ENCODE measurements around the gene GLDN.

Gene GLDN

GRCh38 chr15:51401051-51401780, 59.8 kb downstream of the GLDN start:
- TF ChIP-seq CTCF (conservative IDR thresholded peaks at IDR 0.05; ENCODE audit: low read depth), result no peak
- DNase-seq (ENCODE audit: low spot score), result no peak
- POLR2A ChIA-PET (ENCODE audit: low non-redundant PET), result no interaction called here
- CTCF ChIA-PET, result no interaction called here
- no peak overlapping the region for H3K27ac ChIP-seq

GRCh38 chr15:51401872-51402517, 60.5 kb downstream of the GLDN start:
- CTCF ChIA-PET, result interaction anchor here (0.9 kb wide), 1 partner anchor 251 kb away, joined by 3 read pairs; no protein-coding TSS in a partner anchor
- DNase-seq (ENCODE audit: low spot score), result peak; percentile 45
- POLR2A ChIA-PET (ENCODE audit: low non-redundant PET), result no interaction called here

GRCh38 chr15:51403072-51403878, 61.8 kb downstream of the GLDN start:
- POLR2A ChIA-PET (ENCODE audit: low non-redundant PET), result no interaction called here
- DNase-seq (ENCODE audit: low spot score), result no peak
- peak; percentile 52 for TF ChIP-seq CTCF (conservative IDR thresholded peaks at IDR 0.05; ENCODE audit: low read depth)
- no peak overlapping the region for H3K27ac ChIP-seq
- CTCF ChIA-PET, result interaction anchor here (0.6 to 0.8 kb wide), 4 partner anchors 14 to 739 kb away, joined by 3 to 4 read pairs (median 4); no protein-coding TSS in a partner anchor

More at GRCh38 chr15:51401872-51402517, 60.5 kb downstream of the GLDN start:
- peak; percentile 61 for TF ChIP-seq CTCF (conservative IDR thresholded peaks at IDR 0.05; ENCODE audit: low read depth)
- H3K27ac ChIP-seq, result no peak overlapping the region

GRCh38 chr15:51403946-51404695, 62.7 kb downstream of the GLDN start:
- no peak for TF ChIP-seq CTCF (conservative IDR thresholded peaks at IDR 0.05; ENCODE audit: low read depth)
- no peak for DNase-seq (ENCODE audit: low spot score)
- ChIA-PET POLR2A (ENCODE audit: low non-redundant PET) (no interaction called here), CTCF (interaction anchor here (0.6 to 0.8 kb wide), 3 partner anchors 15 to 32 kb away, joined by 3 to 4 read pairs (median 3); no protein-coding TSS in a partner anchor)
- no peak overlapping the region for H3K27ac ChIP-seq

- no peak for TF ChIP-seq CTCF (conservative IDR thresholded peaks at IDR 0.05; ENCODE audit: low read depth)
- DNase-seq (ENCODE audit: low spot score), result no peak
- H3K27ac ChIP-seq, result no peak overlapping the region
- CTCF ChIA-PET, result interaction anchor here (0.6 to 1.0 kb wide), 2 partner anchors 243 to 702 kb away, joined by 3 to 5 read pairs; no protein-coding TSS in a partner anchor
- POLR2A ChIA-PET (ENCODE audit: low non-redundant PET), result no interaction called here
These were observed 64.5 kb downstream of the GLDN start for GRCh38 chr15:51405693-51406523.

All from RWPE1 (cell line).